GM18907 (cell line): ENCODE data around the gene SVIL.
A peak's percentile ranks its signal among the peaks of the same experiment; 100 is the strongest.

Experiments
- ATAC-seq: cut with Tn5 transposase; IDR thresholded peaks from one replicate; pipeline ENCODE4 v1.9.1; 2021; ENCODE audit warnings: mild to moderate bottlenecking, moderate library complexity; ENCODE audit not compliant: unreplicated experiment

SVIL gene

DNA sequence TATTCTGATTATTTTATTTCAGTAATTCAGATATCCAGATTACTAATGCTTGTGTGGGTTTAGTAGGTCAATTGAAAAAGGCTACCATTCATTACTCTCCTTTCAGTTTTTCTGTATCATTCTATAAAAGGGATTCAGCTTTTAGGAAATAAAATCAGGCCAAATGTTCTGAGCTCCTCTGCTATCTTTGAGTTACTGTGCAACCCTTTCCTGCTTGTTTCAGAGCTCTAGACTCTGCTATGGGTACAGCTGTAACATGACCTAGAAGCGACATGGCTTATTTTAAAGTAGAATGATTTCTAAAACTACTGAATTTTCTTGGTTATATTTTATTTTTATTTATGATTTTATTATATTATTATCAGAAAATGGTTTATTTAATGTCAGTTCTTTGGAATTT is 203.1 kb downstream of the SVIL start:
- ATAC-seq = no peak

- ATAC-seq = no peak
Measured at GRCh38 chr10:29430101-29430500, 204.7 kb downstream of the SVIL start.

DNA sequence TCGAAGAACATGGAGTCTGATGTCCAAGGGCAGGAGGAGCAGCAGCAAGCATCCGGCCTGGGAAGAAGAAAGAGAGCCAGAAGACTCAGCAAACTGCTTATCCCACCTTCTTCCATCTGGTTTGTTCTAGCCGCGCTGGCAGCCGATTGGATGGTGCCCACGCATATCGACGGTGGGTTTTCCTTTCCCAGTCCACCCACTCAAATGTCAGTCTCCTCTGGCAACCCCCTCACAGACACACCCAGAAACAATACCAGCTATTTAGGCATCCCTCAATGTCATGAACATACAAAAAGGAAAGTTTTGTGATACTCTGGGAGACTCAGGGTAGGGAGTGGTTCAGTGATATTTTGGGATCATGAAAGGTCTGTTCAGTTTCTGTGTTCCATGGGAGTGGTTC is 206.3 kb downstream of the SVIL start:
- no peak for ATAC-seq

- ATAC-seq = no peak
Measured at GRCh38 chr10:29427667-29428066, 207.1 kb downstream of the SVIL start.

GRCh38 chr10:29426420-29426819 is 208.4 kb downstream of the SVIL start:
- ATAC-seq = no peak

DNA sequence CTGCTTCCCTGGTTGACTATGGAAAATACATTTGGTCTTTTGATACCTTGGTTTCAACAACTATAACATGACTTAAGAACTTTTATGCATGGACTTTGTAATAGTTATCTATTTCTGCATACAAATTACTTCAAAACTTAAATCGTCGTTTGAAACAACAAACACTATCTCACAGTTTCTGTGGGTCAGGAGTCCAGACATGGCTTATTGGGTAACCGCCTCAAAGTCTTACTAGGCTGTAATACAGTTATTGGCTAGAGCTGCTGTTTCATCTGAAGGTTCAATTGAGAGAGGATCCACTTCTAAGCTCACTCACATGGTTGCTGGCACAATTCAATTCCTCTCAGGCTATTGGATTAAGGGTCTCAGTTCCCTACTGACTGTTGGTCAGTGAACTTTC is 210.8 kb downstream of the SVIL start:
- no peak for ATAC-seq

DNA sequence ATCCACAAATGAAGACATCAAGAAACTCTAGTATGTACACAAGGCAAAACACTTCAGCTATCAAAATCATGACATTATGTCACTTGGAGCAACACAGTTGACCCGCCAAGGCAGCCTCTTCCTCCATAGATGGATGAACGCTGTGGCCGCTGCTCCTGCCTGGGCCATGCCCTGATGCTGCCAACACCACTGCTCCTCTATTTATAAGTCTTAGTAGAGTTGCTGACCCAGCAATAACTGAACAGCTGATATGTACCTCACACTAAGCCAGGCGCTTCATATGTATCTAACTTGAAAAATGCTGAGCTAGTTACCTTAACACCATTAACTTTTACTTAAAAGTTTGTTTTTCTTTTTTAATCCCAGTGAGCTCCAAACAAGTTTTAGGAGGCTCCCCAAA is 214.0 kb downstream of the SVIL start:
- ATAC-seq = no peak

DNA sequence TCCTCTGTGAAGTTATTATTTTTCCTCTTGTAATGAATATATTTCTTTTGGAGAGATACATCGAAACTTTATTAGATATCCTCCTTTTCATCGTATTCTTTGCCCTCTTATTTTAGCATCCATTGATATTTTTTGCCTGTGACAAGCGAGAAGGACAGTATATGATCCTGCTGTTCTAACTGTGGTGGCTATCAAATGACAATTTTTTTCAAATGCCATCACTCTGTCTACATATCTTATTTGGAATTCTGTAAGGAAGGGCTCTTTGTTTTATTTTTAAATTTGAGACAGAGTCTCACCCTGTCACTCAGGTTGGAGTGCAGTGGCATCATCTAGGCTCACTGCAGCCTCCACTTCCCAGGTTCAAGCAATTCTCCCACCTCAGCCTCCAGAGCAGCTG is 217.4 kb downstream of the SVIL start:
- ATAC-seq = no peak

DNA sequence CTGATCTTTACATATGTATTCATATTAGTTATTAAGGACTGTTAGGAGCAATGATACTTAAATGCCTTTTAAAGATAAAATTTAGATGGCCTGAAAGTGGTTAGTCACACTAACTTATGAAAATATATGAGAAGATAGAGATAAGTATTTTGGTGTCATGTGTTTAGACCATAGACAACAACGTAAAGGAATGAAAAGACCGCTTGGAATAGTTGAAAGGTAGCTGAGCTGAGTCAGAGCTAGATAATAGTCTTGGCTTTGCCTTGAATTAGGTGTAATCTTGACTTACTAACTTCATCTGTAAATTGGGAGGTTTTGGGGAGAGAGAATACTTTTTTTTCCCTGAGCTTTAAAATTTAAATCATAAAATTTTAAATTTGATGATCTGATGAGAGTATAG is 218.9 kb downstream of the SVIL start:
- ATAC-seq = no peak

- ATAC-seq = no peak
Measured at GRCh38 chr10:29414501-29414900, 220.3 kb downstream of the SVIL start.

GRCh38 chr10:29412485-29412884 is 222.3 kb downstream of the SVIL start:
- no peak for ATAC-seq

DNA sequence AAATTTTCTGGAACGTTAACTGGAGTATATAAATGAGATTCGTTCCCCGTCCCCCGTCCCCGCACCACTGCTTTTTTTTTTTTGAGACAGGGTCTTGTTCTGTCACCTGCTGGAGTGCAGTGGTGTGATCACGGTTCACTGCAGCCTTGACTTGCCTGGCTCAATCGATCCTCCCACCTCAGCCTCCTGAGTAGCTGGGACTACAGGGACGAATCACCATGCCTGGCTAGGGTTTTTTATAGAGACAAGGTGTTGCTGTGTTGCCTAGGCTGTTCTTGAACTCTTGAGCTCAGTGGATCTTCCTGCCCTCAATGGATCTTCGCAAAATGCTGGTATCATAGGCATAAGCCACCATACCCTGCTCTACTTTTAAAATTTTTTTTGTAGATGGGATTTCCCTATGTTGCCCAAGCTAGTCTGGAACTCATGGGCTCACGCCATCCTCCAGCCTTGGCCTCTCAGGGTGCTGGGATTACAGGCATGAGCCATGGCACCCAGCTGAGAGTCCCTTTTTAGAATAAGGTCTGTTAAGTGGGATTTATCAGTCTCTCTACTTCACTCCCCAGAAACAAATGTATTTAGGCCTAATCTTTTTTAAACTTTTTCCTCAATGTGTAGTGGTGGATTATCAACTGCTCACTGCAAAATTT is 223.0 kb downstream of the SVIL start:
- no peak for ATAC-seq

DNA sequence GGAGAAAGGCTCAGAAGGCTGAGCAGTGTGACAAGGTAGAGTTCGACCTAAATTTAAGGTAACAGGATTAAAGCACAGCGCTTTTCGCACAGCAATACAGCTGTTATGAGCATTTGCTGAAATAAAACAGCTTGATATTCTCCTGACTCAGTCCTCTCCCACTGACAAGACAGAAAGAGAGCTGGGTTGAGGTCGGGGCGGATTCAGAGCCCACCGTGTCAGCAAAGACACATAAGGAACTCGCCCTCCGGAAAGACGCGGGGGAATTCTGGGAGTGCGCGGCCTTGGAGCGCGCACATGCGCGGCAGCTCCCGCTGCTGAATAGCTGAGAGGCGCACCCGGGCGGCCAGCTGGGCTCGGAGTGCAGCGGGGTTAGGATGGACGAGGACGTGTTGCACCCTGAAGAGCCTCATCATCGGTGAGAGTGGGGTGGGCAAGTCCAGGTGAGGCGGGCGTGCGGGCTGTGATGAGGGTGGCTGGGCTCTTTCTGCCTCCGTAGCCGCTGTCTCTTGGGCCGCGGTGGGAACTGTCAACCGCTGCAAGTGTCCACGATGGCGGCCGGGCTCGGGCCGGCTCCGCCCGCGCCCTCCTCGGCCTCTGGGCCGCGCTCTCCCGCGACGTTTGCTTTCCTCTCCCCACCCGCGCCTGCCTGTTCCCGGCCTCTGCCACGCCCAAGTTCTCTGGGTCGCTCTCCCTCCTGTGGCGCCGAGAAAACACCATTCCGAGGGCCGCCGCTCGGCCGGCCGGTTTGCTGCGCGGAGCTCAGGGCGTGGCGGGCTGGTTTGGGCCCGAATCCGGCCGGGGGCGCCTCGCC is 225.3 kb downstream of the SVIL start:
- ATAC-seq = peak; percentile 69

DNA sequence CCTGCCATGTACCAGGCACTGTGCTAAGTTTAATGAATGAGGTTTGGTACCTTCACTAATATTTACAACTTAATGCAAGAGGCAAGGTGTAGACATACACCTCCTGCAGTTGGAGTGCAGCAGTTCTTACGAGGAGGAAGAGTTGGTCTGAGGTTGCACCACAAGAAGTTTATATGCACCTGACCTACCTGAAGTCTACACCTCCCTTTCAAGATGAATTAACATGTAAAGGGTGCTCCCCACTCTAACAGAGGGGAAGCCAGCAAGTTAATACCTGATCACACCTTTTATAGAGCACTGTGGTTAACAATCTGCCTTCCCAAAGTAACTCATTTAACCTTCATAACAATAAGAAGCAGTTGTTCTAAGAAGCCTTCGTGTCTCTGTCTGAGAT is 225.9 kb downstream of the SVIL start:
- ATAC-seq = peak; percentile 16
